ENCODE results near the gene RPL12.

The RPL12 gene

DNA sequence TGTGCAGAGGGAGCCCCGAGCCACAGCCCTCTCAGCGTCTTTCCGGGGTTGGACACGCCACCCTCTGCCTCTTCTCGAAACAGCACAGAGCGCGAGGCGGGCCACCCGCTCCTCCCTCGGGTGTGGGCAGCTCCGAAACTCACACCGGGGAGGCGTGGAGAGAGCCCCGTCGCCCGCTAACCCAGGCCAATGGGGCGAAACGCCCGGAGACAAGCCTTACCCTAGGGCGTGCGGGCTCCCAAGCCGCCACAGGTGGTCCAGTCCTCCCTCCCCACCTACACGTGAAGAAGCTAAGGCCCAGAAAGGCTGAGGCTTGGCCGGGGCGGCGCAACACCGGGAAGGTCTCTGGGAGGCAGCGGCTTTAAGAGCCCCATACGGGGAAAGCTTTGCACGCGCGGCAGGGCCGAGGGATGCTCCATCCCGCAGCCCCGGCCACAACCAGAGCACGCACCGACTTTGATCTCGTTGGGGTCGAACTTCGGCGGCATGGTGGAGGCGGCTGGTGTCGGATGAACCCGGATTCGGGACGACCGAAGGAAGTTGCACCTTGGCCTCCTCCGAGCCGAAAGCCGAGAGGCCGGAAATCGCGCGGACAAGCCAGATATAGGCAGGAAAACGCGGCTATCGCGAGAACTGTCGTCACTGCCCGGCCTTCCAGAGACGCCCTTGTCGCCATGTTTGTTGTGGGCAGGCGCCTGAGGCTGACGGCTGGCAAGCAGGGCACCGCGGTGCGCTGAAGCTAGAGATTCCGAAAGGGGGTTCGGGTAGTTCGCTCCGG lies at the start of gene RPL12, which contains the start of gene LRSAM1:
Gene RPL12 (minus strand): TSS at position 577 of the 778 bp plus-strand sequence. CDS start 89 bp downstream, at position 488.
Gene LRSAM1 (plus strand): TSS at position 681 of the 778 bp plus-strand sequence. CDS start 3,018 bp downstream, outside the sequence.
- FAIRE-seq (no peak), DNase-seq (ENCODE audit: insufficient read length, low spot score) (peak; percentile 91)

DNA sequence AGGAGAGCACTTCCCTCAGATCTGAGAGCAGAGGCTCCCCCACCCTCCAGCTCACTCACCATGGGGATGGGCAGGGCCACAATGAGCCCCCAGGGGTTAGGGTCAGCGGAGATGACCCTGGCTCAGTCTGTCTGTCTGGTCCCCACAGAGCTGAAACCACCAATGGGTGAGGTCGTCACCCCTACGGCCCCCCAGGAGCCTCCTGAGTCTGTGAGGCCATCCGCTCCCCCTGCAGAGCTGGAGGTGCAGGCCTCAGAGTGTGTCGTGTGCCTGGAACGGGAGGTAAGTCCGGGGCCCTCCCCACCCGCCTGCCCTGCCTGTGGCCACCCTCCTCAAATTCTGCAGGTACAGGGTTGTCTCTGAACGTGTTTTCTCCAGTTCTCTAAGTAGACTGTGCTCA lies 49.7 kb upstream of the RPL12 start:
- DNase-seq (ENCODE audit: insufficient read length, low spot score) (no peak), FAIRE-seq (no peak)

GRCh38 chr9:127500399-127500798 lies 49.2 kb upstream of the RPL12 start:
- no peak for DNase-seq (ENCODE audit: insufficient read length, low spot score)
- no peak for FAIRE-seq

DNA sequence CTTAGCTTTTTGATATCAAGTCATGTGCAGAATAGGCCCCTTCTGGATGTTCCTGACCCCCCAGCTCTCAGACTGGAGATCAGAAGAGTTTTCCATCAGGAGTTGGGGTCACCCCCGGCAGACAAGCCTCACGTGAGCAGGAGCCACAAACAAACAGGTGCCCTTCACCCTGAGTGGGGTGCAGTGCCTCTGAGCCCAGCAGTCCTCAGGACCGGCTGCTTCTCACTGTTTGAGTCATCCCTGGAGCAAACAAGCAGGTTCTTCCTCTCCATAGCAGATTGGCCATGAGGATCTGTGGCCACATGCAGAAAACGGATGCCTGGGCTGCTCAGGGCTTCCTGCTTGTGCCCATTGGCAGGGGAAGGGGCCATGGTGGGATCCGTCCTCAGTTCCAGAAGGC lies 47.1 kb upstream of the RPL12 start:
- DNase-seq (ENCODE audit: insufficient read length, low spot score) (no peak), FAIRE-seq (no peak)

GRCh38 chr9:127497656-127498290 lies 46.6 kb upstream of the RPL12 start:
- DNase-seq (ENCODE audit: insufficient read length, low spot score), result no peak
- FAIRE-seq, result no peak

GRCh38 chr9:127496974-127497373 lies 45.8 kb upstream of the RPL12 start:
- DNase-seq (ENCODE audit: insufficient read length, low spot score) (no peak), FAIRE-seq (no peak)

DNA sequence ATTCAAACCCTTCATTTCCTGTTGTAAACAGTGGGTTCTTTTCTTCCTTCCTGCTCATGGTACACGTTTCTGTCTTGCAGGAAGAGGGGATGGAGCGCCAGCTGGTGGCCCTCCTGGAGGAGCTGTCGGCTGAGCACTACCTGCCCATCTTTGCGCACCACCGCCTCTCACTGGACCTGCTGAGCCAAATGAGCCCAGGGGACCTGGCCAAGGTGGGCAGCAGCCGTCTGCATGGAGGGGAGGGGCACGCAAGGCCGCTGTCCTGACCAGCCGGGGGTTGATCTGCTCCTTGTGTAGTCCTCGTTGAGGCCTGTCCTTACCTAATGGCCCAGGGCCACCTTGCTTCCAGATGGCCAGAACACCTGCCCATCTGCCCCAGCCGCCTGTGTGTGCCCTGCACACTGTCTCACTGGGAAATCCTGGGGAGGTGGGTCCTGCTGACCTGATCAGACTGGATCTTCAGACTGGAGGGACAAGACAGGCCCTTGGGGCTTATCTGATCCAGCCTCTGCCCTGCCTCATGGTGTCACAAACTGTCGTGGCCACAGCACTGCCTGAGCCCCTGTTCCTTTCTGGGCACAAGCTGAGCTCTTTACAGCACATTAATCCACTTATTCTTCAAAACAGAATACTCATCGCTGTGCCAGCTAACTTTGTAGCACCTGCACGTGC lies 44.8 kb upstream of the RPL12 start:
- FAIRE-seq, result no peak
- no peak for DNase-seq (ENCODE audit: insufficient read length, low spot score)

- FAIRE-seq (no peak), DNase-seq (ENCODE audit: insufficient read length, low spot score) (no peak)
Observed at GRCh38 chr9:127494304-127494702, 43.1 kb upstream of the RPL12 start.

GRCh38 chr9:127493592-127494303 lies 42.5 kb upstream of the RPL12 start:
- DNase-seq (ENCODE audit: insufficient read length, low spot score) (no peak), FAIRE-seq (no peak)

GRCh38 chr9:127492616-127493015 lies 41.4 kb upstream of the RPL12 start:
- FAIRE-seq (no peak), DNase-seq (ENCODE audit: insufficient read length, low spot score) (no peak)

DNA sequence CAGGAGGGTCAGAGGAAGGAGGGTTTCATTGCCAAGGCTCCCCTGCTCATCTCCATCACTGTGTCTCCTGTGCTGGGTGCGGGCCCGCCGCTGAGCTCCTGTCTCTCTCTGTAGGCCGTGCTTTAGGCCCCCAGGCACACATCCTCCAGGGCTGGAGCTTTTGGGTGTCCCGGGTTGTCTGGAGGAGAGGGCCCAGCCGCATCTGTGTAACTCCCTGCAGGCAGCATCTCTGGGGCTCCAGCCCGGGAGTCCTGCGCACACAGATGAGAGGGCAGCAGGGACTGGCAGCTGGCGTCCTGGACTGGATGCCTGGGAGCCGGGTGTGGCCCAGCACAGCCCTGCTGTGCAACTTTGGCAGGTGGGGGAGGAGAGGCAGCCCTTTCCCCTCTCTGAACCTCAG lies 40.3 kb upstream of the RPL12 start:
- FAIRE-seq, result no peak
- DNase-seq (ENCODE audit: insufficient read length, low spot score), result no peak

DNA sequence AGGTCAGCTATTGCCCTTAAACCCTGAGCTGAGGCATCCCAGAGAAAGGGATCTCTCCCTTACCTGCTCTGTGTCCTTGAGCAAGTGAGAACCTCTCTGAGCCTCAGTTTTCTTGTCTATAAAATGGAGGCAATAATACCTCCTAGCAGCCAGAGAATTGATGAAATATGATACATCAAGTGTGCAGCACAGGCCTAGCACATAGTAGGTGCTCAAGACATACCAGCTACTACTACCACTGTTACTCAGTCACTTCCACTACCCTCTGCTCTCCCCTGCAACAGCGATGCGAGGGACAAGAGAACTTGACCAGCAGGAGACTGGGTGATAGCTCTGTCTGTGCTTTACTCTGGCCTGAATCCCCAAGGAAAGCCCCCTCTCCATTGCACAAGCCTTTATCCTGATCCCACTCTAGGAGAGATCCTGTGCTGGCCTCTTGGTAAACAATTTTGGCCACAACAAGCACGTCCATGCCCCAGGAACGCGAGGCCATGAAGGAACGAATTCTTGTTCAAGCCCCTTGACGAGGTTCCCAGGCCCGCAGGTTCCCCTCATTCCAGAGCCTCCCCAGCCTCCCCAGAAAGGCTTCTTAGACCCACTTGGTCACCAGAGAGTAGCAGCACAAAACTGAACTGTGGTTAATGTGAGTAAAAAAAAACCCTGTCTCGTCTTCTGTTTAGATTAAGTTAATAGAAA lies 39.5 kb upstream of the RPL12 start:
- no peak for FAIRE-seq
- no peak for DNase-seq (ENCODE audit: insufficient read length, low spot score)

GRCh38 chr9:127489471-127490115 lies 38.4 kb upstream of the RPL12 start:
- no peak for FAIRE-seq
- DNase-seq (ENCODE audit: insufficient read length, low spot score), result no peak

- FAIRE-seq (no peak), DNase-seq (ENCODE audit: insufficient read length, low spot score) (no peak)
Observed at GRCh38 chr9:127488946-127489345, 37.7 kb upstream of the RPL12 start.

DNA sequence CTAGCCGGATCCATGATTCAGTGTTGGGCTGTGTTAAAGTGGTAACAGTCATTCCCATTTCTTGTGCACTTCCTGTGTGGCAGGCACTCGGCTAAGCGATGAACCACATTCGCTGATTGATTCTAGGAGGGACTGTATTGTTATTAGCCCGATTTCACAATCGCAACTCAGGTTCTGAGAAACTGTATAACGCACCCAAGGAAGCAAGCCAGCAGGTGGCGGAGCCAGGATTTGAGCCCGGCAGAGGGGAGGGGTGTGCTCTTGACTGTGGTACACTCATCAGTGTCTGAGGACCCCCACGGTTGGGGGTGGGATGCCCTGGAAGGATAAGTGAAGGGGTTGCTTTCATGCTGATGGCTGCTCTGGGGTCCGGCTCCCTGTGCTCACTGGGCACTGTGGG lies 34.8 kb upstream of the RPL12 start:
- FAIRE-seq, result no peak
- no peak for DNase-seq (ENCODE audit: insufficient read length, low spot score)

GRCh38 chr9:127482662-127483061 lies 31.5 kb upstream of the RPL12 start:
- FAIRE-seq (no peak), DNase-seq (ENCODE audit: insufficient read length, low spot score) (no peak)

DNA sequence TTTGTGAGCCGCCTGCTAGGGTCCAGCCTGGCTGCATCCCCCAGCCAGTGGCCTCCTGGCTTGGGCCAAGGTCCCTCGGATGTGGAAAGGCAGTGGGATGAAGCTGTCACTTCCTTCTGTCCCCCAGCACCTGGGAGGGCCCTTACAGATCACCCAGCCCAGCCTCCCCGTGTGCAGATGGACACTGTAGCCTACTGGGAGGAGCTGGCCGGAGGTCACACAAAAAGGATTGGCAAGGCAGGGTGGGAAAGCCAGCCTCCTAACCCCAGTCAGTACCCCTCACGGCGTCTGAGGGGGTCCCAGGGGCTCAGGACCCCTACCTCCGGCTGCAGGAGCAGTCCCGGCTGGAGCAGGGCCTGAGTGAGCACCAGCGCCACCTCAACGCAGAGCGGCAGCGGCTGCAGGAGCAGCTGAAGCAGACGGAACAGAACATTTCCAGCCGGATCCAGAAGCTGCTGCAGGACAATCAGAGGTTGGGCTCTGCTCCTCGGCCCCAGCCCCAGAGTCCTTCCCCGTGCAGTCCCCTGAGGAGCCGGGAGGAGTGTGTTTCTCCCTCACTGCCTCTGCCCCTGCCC lies 28.4 kb upstream of the RPL12 start:
- DNase-seq (ENCODE audit: insufficient read length, low spot score), result no peak
- no peak for FAIRE-seq

GRCh38 chr9:127474592-127474991 lies 23.4 kb upstream of the RPL12 start:
- FAIRE-seq, result no peak

GRCh38 chr9:127473932-127474331 lies 22.7 kb upstream of the RPL12 start:
- FAIRE-seq, result no peak
- no peak for DNase-seq (ENCODE audit: insufficient read length, low spot score)

More at GRCh38 chr9:127474592-127474991, 23.4 kb upstream of the RPL12 start:
- DNase-seq (ENCODE audit: insufficient read length, low spot score), result no peak

GRCh38 chr9:127473501-127473900 lies 22.3 kb upstream of the RPL12 start:
- FAIRE-seq, result no peak

More at GRCh38 chr9:127473501-127473900, 22.3 kb upstream of the RPL12 start:
- DNase-seq (ENCODE audit: insufficient read length, low spot score), result no peak
